Stimulated activated effector memory CD8-positive, alpha-beta T cell treated with anti-CD3 and anti-CD28 coated beads, Interleukin-12 subunit alpha, Interleukin-12 subunit beta, amount 100 ng/mL, for 72 hours (primary cell): ENCODE results near the gene TTC4.

Experiments
- ATAC-seq: fragments of 150-1000 bp; cut with Tn5 transposase; 2 replicates; pipeline ENCODE4 v1.10.0; 2021
- DNase-seq, 2 donors: peaks; one replicate each; pipeline ENCODE4 v3.0.0; 2021 to 2022; ENCODE audit warnings: low spot score in 2 of 2
- H3K27ac Mint-ChIP-seq: one replicate; pipeline ENCODE4 v1.8.0; 2022; ENCODE audit warnings: mild to moderate bottlenecking, mixed read lengths
- H3K36me3 Mint-ChIP-seq: one replicate; pipeline ENCODE4 v1.8.0; 2022; ENCODE audit warnings: mild to moderate bottlenecking, mixed read lengths
- H3K4me1 Mint-ChIP-seq: one replicate; pipeline ENCODE4 v1.8.0; 2022; ENCODE audit warnings: mixed read lengths
- H3K4me3 Mint-ChIP-seq: one replicate; pipeline ENCODE4 v1.8.0; 2022; ENCODE audit warnings: mild to moderate bottlenecking, mixed read lengths
- H3K9me3 Mint-ChIP-seq: one replicate; pipeline ENCODE4 v1.8.0; 2022; ENCODE audit warnings: mixed read lengths

Gene TTC4

GRCh38 chr1:54716299-54717047 lies 812 bp downstream of the TTC4 start:
- DNase-seq (peak in 1 of 2 donors; percentile 57), ATAC-seq (peak; percentile 70)
- peak overlapping the region; percentile 96 for H3K27ac Mint-ChIP-seq
- peaks cover 38% of the 10 kb centered on the region for H3K4me1 Mint-ChIP-seq
- H3K36me3 Mint-ChIP-seq = peaks cover 57% of the 10 kb centered on the region
- peak overlapping the region; percentile 86 for H3K4me3 Mint-ChIP-seq
- no peaks in the 10 kb centered on the region for H3K9me3 Mint-ChIP-seq

- Mint-ChIP-seq H3K27ac (no peak overlapping the region), H3K4me3 (no peak overlapping the region), H3K4me1 (peaks cover 21% of the 10 kb centered on the region), H3K9me3 (no peaks in the 10 kb centered on the region), H3K36me3 (peaks cover 100% of the 10 kb centered on the region)
- no peak for ATAC-seq
- DNase-seq = no peak
Observed at GRCh38 chr1:54721719-54722118, 6.1 kb downstream of the TTC4 start.

GRCh38 chr1:54723985-54724384 lies 8.3 kb downstream of the TTC4 start:
- Mint-ChIP-seq H3K9me3 (no peaks in the 10 kb centered on the region), H3K4me1 (peaks cover 5% of the 10 kb centered on the region), H3K27ac (no peak overlapping the region), H3K4me3 (no peak overlapping the region), H3K36me3 (peaks cover 100% of the 10 kb centered on the region)
- DNase-seq (no peak), ATAC-seq (no peak)

GRCh38 chr1:54724771-54725170 lies 9.1 kb downstream of the TTC4 start:
- ATAC-seq = no peak
- Mint-ChIP-seq H3K4me1 (no peaks in the 10 kb centered on the region), H3K27ac (peak overlapping the region; percentile 26), H3K9me3 (no peaks in the 10 kb centered on the region), H3K36me3 (peaks cover 100% of the 10 kb centered on the region), H3K4me3 (no peak overlapping the region)
- no peak for DNase-seq

- no peak for DNase-seq
- Mint-ChIP-seq H3K27ac (no peak overlapping the region), H3K4me3 (no peak overlapping the region), H3K9me3 (no peaks in the 10 kb centered on the region), H3K36me3 (peaks cover 100% of the 10 kb centered on the region), H3K4me1 (no peaks in the 10 kb centered on the region)
- no peak for ATAC-seq
Observed at GRCh38 chr1:54728027-54728426, 12.4 kb downstream of the TTC4 start.

- H3K9me3 Mint-ChIP-seq = no peaks in the 10 kb centered on the region
- H3K4me1 Mint-ChIP-seq = peaks cover 9% of the 10 kb centered on the region
- peaks cover 100% of the 10 kb centered on the region for H3K36me3 Mint-ChIP-seq
- no peak for ATAC-seq
- H3K27ac Mint-ChIP-seq = peak overlapping the region; percentile 80
- DNase-seq = no peak
- H3K4me3 Mint-ChIP-seq = no peak overlapping the region
Observed at GRCh38 chr1:54736685-54737084, 21.0 kb downstream of the TTC4 start.

- H3K4me1 Mint-ChIP-seq = peaks cover 9% of the 10 kb centered on the region
- DNase-seq = no peak
- H3K27ac Mint-ChIP-seq = peak overlapping the region; percentile 60
- no peak for ATAC-seq
- H3K4me3 Mint-ChIP-seq = no peak overlapping the region
- no peaks in the 10 kb centered on the region for H3K9me3 Mint-ChIP-seq
- H3K36me3 Mint-ChIP-seq = peaks cover 99% of the 10 kb centered on the region
Observed at GRCh38 chr1:54738244-54738643, 22.6 kb downstream of the TTC4 start.

- DNase-seq = no peak
- H3K27ac Mint-ChIP-seq = no peak overlapping the region
- no peak overlapping the region for H3K4me3 Mint-ChIP-seq
- peaks cover 71% of the 10 kb centered on the region for H3K36me3 Mint-ChIP-seq
- H3K4me1 Mint-ChIP-seq = peaks cover 8% of the 10 kb centered on the region
- H3K9me3 Mint-ChIP-seq = no peaks in the 10 kb centered on the region
- ATAC-seq = no peak
Observed at GRCh38 chr1:54741531-54741930, 25.9 kb downstream of the TTC4 start.

GRCh38 chr1:54742282-54742681 lies 26.6 kb downstream of the TTC4 start:
- H3K4me3 Mint-ChIP-seq = no peak overlapping the region
- peaks cover under 1% of the 10 kb centered on the region for H3K4me1 Mint-ChIP-seq
- peaks cover 63% of the 10 kb centered on the region for H3K36me3 Mint-ChIP-seq
- no peaks in the 10 kb centered on the region for H3K9me3 Mint-ChIP-seq
- DNase-seq = no peak
- no peak for ATAC-seq
- no peak overlapping the region for H3K27ac Mint-ChIP-seq

GRCh38 chr1:54743416-54744226 lies 28.0 kb downstream of the TTC4 start:
- Mint-ChIP-seq H3K4me1 (no peaks in the 10 kb centered on the region), H3K27ac (no peak overlapping the region), H3K36me3 (peaks cover 50% of the 10 kb centered on the region), H3K4me3 (no peak overlapping the region), H3K9me3 (no peaks in the 10 kb centered on the region)
- DNase-seq (no peak), ATAC-seq (no peak)

GRCh38 chr1:54744696-54745095 lies 29.0 kb downstream of the TTC4 start:
- Mint-ChIP-seq H3K4me3 (no peak overlapping the region), H3K4me1 (no peaks in the 10 kb centered on the region), H3K27ac (no peak overlapping the region), H3K36me3 (peaks cover 39% of the 10 kb centered on the region), H3K9me3 (no peaks in the 10 kb centered on the region)
- ATAC-seq (no peak), DNase-seq (no peak)

- Mint-ChIP-seq H3K4me1 (no peaks in the 10 kb centered on the region), H3K9me3 (no peaks in the 10 kb centered on the region), H3K27ac (no peak overlapping the region), H3K4me3 (no peak overlapping the region), H3K36me3 (peaks cover 33% of the 10 kb centered on the region)
- DNase-seq (no peak), ATAC-seq (no peak)
Observed at GRCh38 chr1:54745274-54745673, 29.6 kb downstream of the TTC4 start.

- no peak overlapping the region for H3K4me3 Mint-ChIP-seq
- no peaks in the 10 kb centered on the region for H3K9me3 Mint-ChIP-seq
- H3K36me3 Mint-ChIP-seq = peaks cover 27% of the 10 kb centered on the region
- ATAC-seq = no peak
- DNase-seq = no peak
- no peaks in the 10 kb centered on the region for H3K4me1 Mint-ChIP-seq
- H3K27ac Mint-ChIP-seq = no peak overlapping the region
Observed at GRCh38 chr1:54745864-54746263, 30.2 kb downstream of the TTC4 start.

GRCh38 chr1:54748094-54748835 lies 32.6 kb downstream of the TTC4 start:
- H3K4me1 Mint-ChIP-seq = no peaks in the 10 kb centered on the region
- DNase-seq (no peak), ATAC-seq (no peak)
- H3K9me3 Mint-ChIP-seq = no peaks in the 10 kb centered on the region
- peaks cover 4% of the 10 kb centered on the region for H3K36me3 Mint-ChIP-seq
- H3K27ac Mint-ChIP-seq = no peak overlapping the region
- no peak overlapping the region for H3K4me3 Mint-ChIP-seq

- Mint-ChIP-seq H3K4me3 (no peak overlapping the region), H3K4me1 (no peaks in the 10 kb centered on the region), H3K27ac (no peak overlapping the region), H3K9me3 (no peaks in the 10 kb centered on the region), H3K36me3 (no peaks in the 10 kb centered on the region)
- ATAC-seq (no peak), DNase-seq (no peak)
Observed at GRCh38 chr1:54750596-54750995, 34.9 kb downstream of the TTC4 start.
